ENCODE data around the gene LRRC7. TPM values are rescaled to one million over a fixed set of nuclear protein-coding genes. Genes with fewer than 3 reads are reported as not detected.

Gene LRRC7
- total RNA-seq, 2 donors from 2014 or later = 0.12 to 1.0 TPM

DNA sequence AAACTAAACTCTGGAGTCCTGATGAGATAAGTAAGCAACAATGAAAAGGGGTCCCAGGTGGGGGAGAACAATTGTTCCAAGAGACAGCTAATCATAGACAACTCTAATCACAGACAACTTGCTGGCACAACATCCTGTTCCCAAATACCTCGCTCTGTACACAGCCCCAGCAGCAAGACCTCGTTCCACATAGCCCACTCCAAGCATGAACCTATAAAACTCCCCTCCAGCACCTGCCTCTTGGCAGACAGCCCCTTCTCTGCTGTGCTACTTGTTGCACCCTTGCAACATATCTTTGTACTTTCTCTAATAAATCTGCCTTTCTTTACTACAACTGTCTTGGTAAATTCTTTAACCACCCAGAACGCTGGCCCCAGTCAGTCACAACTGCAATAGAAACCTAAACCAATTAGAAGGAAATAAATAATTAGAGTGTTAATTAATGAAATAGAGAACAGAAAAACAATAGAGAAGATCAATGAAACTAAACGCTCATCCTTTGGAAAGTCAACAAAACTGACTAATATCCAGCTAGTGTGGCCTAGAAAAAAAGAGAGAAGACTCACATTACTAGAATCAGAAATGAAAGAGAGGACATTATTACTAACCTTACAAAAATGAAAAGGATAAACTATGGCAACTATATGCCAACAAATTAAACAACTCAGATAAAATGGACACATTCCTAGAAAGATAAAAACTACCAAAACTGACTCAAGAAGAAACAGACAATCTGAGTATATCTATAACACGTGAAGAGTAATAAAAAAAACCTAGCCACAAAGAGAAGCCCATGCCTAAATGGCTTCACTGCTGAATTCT is 601.5 kb downstream of the LRRC7 start:
- no peak for DNase-seq
- intact Hi-C loops (cut with DNase I, micrococcal nuclease) = no loop called here
- ATAC-seq = no peak

DNA sequence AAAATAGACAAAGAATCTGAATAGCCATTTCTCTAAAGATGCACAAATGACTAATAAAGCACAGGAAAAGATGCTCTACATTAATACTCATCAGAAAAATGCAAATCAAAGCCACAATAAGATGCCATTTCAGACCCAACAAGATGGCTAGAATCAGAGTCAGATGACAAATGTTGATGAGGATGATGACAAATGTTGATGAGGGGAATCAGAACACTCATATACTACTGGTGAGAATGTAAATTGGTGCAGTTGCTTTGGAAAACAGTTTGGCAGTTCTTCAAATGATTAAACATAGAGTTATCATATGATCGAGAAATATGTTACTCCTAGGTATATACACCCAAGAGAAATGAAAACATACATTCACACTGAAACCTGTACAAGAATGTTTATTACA is 603.8 kb downstream of the LRRC7 start:
- intact Hi-C loops (cut with DNase I, micrococcal nuclease) = no loop called here
- DNase-seq (no peak), ATAC-seq (no peak)
